ENCODE results near the gene C2orf49. TPM values are rescaled to one million over a fixed set of nuclear protein-coding genes. Genes with fewer than 3 reads are reported as not detected.

Gene C2orf49
- total RNA-seq, 5 donors from 2014 or later (not counting 1 experiment from before 2014, with no cell fraction given): 19.3 to 27.1 (median 21.4) TPM

DNA sequence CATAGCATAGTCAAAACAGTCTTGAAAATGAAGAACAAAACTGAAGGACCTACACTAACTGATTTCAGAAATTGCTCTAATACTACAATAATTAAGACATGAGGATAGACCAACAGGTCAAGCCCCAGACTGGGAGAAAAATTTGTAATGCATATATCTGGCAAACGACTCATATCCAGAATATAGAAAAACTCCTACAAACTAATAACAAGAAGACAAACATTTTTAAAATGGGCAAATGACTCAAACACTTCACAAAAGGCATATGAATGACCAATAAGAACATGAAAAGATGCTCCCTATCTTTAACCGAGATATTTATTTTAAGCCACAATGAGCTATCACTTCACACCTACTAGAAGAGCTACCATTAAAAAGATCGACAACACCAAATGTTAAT lies 22.0 kb upstream of the C2orf49 start:
- WGBS (ENCODE audit: insufficient coverage): no CpG with 5 or more reads among the region's 3 CpGs
- Histone ChIP-seq H3K9me3 (no peaks in the 10 kb centered on the region), H3K4me1 (ENCODE audit: control insufficient read depth in 1 of 2, extremely low read depth in 1 of 2, insufficient read depth in 2 of 2, low read length in 2 of 2) (no peaks in the 10 kb centered on the region), H3K27ac (ENCODE audit: low read length) (no peak overlapping the region), H3K27me3 (replicated peaks in 1 of 2; ENCODE audit: control insufficient read depth in 2 of 2, extremely low read depth in 1 of 2, insufficient read depth in 2 of 2, low read length in 1 of 2) (no peaks in the 10 kb centered on the region), H3K36me3 (ENCODE audit: control insufficient read depth in 2 of 2, extremely low read depth in 1 of 2, insufficient read depth in 1 of 2, low read length in 1 of 2) (no peaks in the 10 kb centered on the region), H3K4me3 (ENCODE audit: control insufficient read depth in 1 of 2, extremely low read depth in 1 of 2, low read length in 1 of 2) (no peak overlapping the region)
- ChIA-PET POLR2A (interaction anchor here (0.6 to 1.0 kb wide), 3 partner anchors 14 to 717 kb away, joined by 4 to 8 read pairs (median 4); no protein-coding TSS in a partner anchor), CTCF (no interaction called here)
- Mint-ChIP-seq H3K27ac (no peak overlapping the region), H3K4me1 (peaks cover 32 to 39% (median 32%) of the 10 kb centered on the region in 3 donors), H3K9me3 (no peaks in the 10 kb centered on the region), H3K27me3 (no peaks in the 10 kb centered on the region), H3K36me3 (peaks cover 13% of the 10 kb centered on the region), H3K4me3 (no peak overlapping the region)
- no peak for DNase-seq
- no peak for ATAC-seq (replicated peaks in 1 of 4)

DNA sequence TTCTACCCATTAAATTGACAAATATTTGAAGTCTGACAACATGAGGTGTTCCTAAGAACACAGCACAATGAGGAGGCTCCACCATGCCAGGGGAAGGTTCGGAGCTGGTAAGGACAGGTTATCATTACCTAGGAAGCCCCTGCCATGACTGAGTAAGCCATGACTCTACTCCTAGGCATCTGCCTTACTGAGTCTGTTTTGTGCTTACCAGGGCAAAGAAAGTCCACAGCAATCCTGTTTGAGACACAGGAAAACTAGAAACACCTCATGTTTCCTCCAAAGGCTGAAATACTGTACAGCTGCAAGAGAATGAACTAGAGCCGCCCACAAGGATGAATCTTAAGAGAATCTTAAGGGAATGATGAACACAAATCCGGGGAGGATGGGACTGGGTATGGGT lies 19.4 kb upstream of the C2orf49 start:
- Mint-ChIP-seq H3K4me3 (no peak overlapping the region), H3K27ac (no peak overlapping the region), H3K36me3 (peaks cover 15% of the 10 kb centered on the region), H3K4me1 (peaks cover 39 to 43% (median 43%) of the 10 kb centered on the region in 3 donors), H3K27me3 (no peaks in the 10 kb centered on the region), H3K9me3 (no peaks in the 10 kb centered on the region)
- CTCF ChIA-PET: no interaction called here
- H3K27ac ChIP-seq (ENCODE audit: low read length): no peak overlapping the region
- WGBS (ENCODE audit: insufficient coverage): 100% methylated on average over 1 of the region's 3 CpGs
- no peak for ATAC-seq (replicated peaks in 1 of 4)
- H3K9me3 ChIP-seq: no peaks in the 10 kb centered on the region
- peaks cover 0 to 3% of the 10 kb centered on the region in 2 donors for H3K36me3 ChIP-seq (ENCODE audit: control insufficient read depth in 2 of 2, extremely low read depth in 1 of 2, insufficient read depth in 1 of 2, low read length in 1 of 2)
- POLR2A ChIA-PET: no interaction called here
- H3K27me3 ChIP-seq (replicated peaks in 1 of 2; ENCODE audit: control insufficient read depth in 2 of 2, extremely low read depth in 1 of 2, insufficient read depth in 2 of 2, low read length in 1 of 2): no peaks in the 10 kb centered on the region
- no peak overlapping the region for H3K4me3 ChIP-seq (ENCODE audit: control insufficient read depth in 1 of 2, extremely low read depth in 1 of 2, low read length in 1 of 2)
- peaks cover 0 to under 1% of the 10 kb centered on the region in 2 experiments for H3K4me1 ChIP-seq (ENCODE audit: control insufficient read depth in 1 of 2, extremely low read depth in 1 of 2, insufficient read depth in 2 of 2, low read length in 2 of 2)
- no peak for DNase-seq

DNA sequence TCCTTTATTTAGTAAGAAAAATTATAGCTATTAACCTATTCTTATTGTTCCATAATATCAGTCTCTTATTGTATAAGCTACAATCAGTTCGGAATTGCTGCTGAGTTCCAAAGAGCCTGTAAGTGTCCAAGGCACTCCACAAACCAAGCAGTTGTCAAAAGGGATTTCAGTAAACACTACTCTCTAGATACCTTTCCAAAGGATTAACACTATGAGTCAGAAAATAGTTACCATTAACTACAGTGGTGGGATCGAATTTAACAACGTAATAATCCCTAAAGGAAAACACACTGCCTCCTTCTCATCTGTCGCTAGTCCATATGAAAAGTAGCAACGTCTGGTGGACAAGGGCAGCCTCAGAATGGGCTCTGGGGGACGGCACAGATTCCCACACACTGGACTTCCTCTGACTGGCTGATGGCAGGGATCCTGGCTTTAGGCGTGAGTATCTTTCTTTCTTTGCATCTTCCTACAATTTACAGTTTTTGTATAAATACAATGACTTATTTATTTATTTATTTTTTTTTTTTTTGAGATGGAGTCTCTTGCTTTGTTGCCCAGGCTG lies 16.6 kb upstream of the C2orf49 start:
- POLR2A ChIA-PET: interaction anchor here in 1 of 2 donors (0.6 kb wide), 1 partner anchor 563 kb away, joined by 3 read pairs; no protein-coding TSS in a partner anchor

DNA sequence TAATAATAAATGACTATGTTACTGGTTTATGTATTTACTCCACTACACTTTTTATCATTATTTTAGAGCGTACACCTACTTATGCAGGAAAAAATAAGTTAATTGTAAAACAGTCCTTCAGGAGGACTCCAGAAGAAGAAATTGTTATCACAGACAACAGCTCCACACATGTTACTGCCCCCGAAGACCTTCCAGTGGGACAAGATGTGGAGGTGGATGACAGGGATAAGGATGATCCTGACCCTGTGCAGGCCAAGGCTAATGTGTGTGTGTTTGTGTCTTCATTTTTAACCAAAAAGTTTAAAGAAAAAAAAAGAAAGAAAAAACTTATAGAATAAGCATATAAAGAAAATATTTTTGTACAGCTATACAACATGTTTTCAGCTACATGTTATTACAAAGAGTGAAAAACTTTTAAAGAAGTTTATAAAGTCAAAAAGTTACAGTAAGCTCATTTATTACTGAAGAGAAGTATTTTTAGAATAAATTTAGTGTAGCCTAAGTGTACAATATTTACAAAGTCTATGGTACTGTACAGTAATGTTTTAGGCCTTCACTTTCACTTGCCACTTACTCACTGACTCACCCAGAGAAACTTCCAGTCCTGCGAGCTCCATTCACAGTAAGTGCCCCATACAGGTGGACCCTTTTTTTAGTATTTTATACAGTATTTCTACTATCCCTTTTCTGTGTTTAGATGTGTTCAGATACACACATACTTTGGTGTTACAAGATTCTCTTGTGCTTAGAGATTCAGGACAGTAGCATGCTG lies 15.3 kb upstream of the C2orf49 start:
- Histone ChIP-seq H3K4me1 (ENCODE audit: control insufficient read depth in 1 of 2, extremely low read depth in 1 of 2, insufficient read depth in 2 of 2, low read length in 2 of 2) (peaks cover 0 to 5% of the 10 kb centered on the region in 2 experiments), H3K9me3 (no peaks in the 10 kb centered on the region), H3K27me3 (replicated peaks in 1 of 2; ENCODE audit: control insufficient read depth in 2 of 2, extremely low read depth in 1 of 2, insufficient read depth in 2 of 2, low read length in 1 of 2) (no peaks in the 10 kb centered on the region), H3K36me3 (ENCODE audit: control insufficient read depth in 2 of 2, extremely low read depth in 1 of 2, insufficient read depth in 1 of 2, low read length in 1 of 2) (peaks cover 0 to 3% of the 10 kb centered on the region in 2 donors), H3K27ac (ENCODE audit: low read length) (no peak overlapping the region), H3K4me3 (ENCODE audit: control insufficient read depth in 1 of 2, extremely low read depth in 1 of 2, low read length in 1 of 2) (no peak overlapping the region)
- Mint-ChIP-seq H3K4me1 (peaks cover 57 to 60% (median 59%) of the 10 kb centered on the region in 3 donors), H3K36me3 (peaks cover 17% of the 10 kb centered on the region), H3K4me3 (no peak overlapping the region), H3K27me3 (no peaks in the 10 kb centered on the region), H3K27ac (peak overlapping the region in 1 of 2 donors; percentile 44), H3K9me3 (no peaks in the 10 kb centered on the region)
- WGBS (ENCODE audit: insufficient coverage): no CpG with 5 or more reads among the region's 3 CpGs
- ChIA-PET CTCF (interaction anchor here (0.5 to 0.6 kb wide), 2 partner anchors 8 to 195 kb away, joined by 4 to 5 read pairs; no protein-coding TSS in a partner anchor), POLR2A (no interaction called here)
- DNase-seq (no peak), ATAC-seq (replicated peaks in 1 of 4) (no peak)

More for the DNA sequence above, 16.6 kb upstream of the C2orf49 start:
- no peak overlapping the region for H3K4me3 Mint-ChIP-seq
- 97% methylated on average over 4 of the region's 7 CpGs for WGBS (ENCODE audit: insufficient coverage)
- H3K27ac ChIP-seq (ENCODE audit: low read length): no peak overlapping the region
- H3K9me3 ChIP-seq: no peaks in the 10 kb centered on the region
- H3K4me1 Mint-ChIP-seq: peaks cover 52 to 57% (median 53%) of the 10 kb centered on the region in 3 donors
- no peak overlapping the region for H3K4me3 ChIP-seq (ENCODE audit: control insufficient read depth in 1 of 2, extremely low read depth in 1 of 2, low read length in 1 of 2)
- H3K9me3 Mint-ChIP-seq: no peaks in the 10 kb centered on the region
- H3K27me3 Mint-ChIP-seq: no peaks in the 10 kb centered on the region
- H3K36me3 Mint-ChIP-seq: peaks cover 17% of the 10 kb centered on the region
- H3K4me1 ChIP-seq (ENCODE audit: control insufficient read depth in 1 of 2, extremely low read depth in 1 of 2, insufficient read depth in 2 of 2, low read length in 2 of 2): peaks cover 0 to 5% of the 10 kb centered on the region in 2 experiments
- no peak for DNase-seq
- CTCF ChIA-PET: no interaction called here
- no peak for ATAC-seq (replicated peaks in 1 of 4)
- H3K36me3 ChIP-seq (ENCODE audit: control insufficient read depth in 2 of 2, extremely low read depth in 1 of 2, insufficient read depth in 1 of 2, low read length in 1 of 2): peaks cover 0 to 3% of the 10 kb centered on the region in 2 donors
- H3K27me3 ChIP-seq (replicated peaks in 1 of 2; ENCODE audit: control insufficient read depth in 2 of 2, extremely low read depth in 1 of 2, insufficient read depth in 2 of 2, low read length in 1 of 2): no peaks in the 10 kb centered on the region
- no peak overlapping the region for H3K27ac Mint-ChIP-seq

DNA sequence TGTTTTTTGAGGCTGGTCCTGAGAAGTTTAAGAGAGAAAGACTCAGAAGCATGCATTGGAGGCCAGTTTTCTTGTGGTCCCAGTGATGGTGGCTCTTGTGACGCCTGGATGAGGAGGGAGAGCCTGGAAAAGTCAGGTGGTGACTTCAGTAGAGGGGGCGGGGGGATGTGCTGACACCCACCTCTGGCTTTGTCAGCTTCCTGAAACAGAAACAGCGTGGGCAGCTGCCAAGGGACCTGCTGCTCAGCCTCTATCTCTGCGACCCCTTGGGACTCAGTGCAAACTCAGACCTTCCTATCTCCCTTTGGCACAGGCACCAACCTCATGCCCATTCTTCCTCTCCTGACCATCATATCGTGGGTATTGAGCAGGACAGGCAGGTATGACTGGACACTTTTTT lies 14.2 kb upstream of the C2orf49 start:
- POLR2A ChIA-PET: interaction anchor here in 1 of 2 donors (1.1 kb wide), 1 partner anchor 10 kb away, joined by 3 read pairs; no protein-coding TSS in a partner anchor
- WGBS (ENCODE audit: insufficient coverage): 61% methylated on average over 5 of the region's 5 CpGs

DNA sequence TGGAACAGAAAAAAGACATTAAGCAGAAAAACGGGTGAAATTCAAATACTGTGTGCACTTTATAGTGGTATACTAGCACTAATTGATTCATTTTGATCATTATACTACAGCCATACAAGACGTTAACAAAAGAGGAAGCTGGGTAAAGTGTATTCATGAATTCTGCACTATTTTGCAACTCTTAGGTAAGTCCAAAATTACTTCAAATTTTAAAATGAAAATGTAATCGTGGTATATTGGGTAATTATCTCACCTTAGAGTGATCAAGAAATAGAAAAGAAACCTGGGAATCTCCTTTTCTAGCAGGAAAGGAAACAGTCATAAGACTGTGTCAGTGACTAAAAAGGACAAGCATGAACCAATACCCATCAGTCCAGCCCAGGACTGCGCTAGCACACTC lies 13.2 kb upstream of the C2orf49 start:
- H3K9me3 Mint-ChIP-seq: no peaks in the 10 kb centered on the region
- Histone ChIP-seq H3K9me3 (no peaks in the 10 kb centered on the region), H3K4me1 (ENCODE audit: control insufficient read depth in 1 of 2, extremely low read depth in 1 of 2, insufficient read depth in 2 of 2, low read length in 2 of 2) (peaks cover 3 to 21% of the 10 kb centered on the region in 2 experiments), H3K36me3 (ENCODE audit: control insufficient read depth in 2 of 2, extremely low read depth in 1 of 2, insufficient read depth in 1 of 2, low read length in 1 of 2) (peaks cover 0 to 3% of the 10 kb centered on the region in 2 donors), H3K27ac (ENCODE audit: low read length) (no peak overlapping the region), H3K4me3 (ENCODE audit: control insufficient read depth in 1 of 2, extremely low read depth in 1 of 2, low read length in 1 of 2) (no peak overlapping the region), H3K27me3 (replicated peaks in 1 of 2; ENCODE audit: control insufficient read depth in 2 of 2, extremely low read depth in 1 of 2, insufficient read depth in 2 of 2, low read length in 1 of 2) (no peaks in the 10 kb centered on the region)
- POLR2A ChIA-PET: no interaction called here
- WGBS (ENCODE audit: insufficient coverage): no CpG with 5 or more reads among the region's 4 CpGs
- H3K4me3 Mint-ChIP-seq: no peak overlapping the region
- H3K27ac Mint-ChIP-seq: no peak overlapping the region
- CTCF ChIA-PET: no interaction called here
- no peaks in the 10 kb centered on the region for H3K27me3 Mint-ChIP-seq
- H3K36me3 Mint-ChIP-seq: peaks cover 6% of the 10 kb centered on the region
- ATAC-seq (replicated peaks in 1 of 4) (no peak), DNase-seq (no peak)
- peaks cover 64 to 68% (median 67%) of the 10 kb centered on the region in 3 donors for H3K4me1 Mint-ChIP-seq

More for the DNA sequence above, 14.2 kb upstream of the C2orf49 start:
- Histone ChIP-seq H3K9me3 (no peaks in the 10 kb centered on the region), H3K36me3 (ENCODE audit: control insufficient read depth in 2 of 2, extremely low read depth in 1 of 2, insufficient read depth in 1 of 2, low read length in 1 of 2) (peaks cover 0 to 3% of the 10 kb centered on the region in 2 donors), H3K4me1 (ENCODE audit: control insufficient read depth in 1 of 2, extremely low read depth in 1 of 2, insufficient read depth in 2 of 2, low read length in 2 of 2) (peaks cover 0 to 11% of the 10 kb centered on the region in 2 experiments), H3K4me3 (ENCODE audit: control insufficient read depth in 1 of 2, extremely low read depth in 1 of 2, low read length in 1 of 2) (no peak overlapping the region), H3K27me3 (replicated peaks in 1 of 2; ENCODE audit: control insufficient read depth in 2 of 2, extremely low read depth in 1 of 2, insufficient read depth in 2 of 2, low read length in 1 of 2) (no peaks in the 10 kb centered on the region), H3K27ac (ENCODE audit: low read length) (no peak overlapping the region)
- H3K27ac Mint-ChIP-seq: peak overlapping the region; percentile 16 to 60
- peaks cover 9% of the 10 kb centered on the region for H3K36me3 Mint-ChIP-seq
- DNase-seq (no peak), ATAC-seq (replicated peaks in 1 of 4) (no peak)
- no peaks in the 10 kb centered on the region for H3K27me3 Mint-ChIP-seq
- no peaks in the 10 kb centered on the region for H3K9me3 Mint-ChIP-seq
- H3K4me3 Mint-ChIP-seq: no peak overlapping the region
- H3K4me1 Mint-ChIP-seq: peaks cover 59 to 64% (median 61%) of the 10 kb centered on the region in 3 donors
- CTCF ChIA-PET: no interaction called here
